Naive B cell (primary cell): ENCODE measurements around the gene MAPK12. TPM values are rescaled to one million over a fixed set of nuclear protein-coding genes. Genes with fewer than 3 reads are reported as not detected.

ENCODE experiments used
- ATAC-seq, 2 donors: fragments of 150-1000 bp; cut with Tn5 transposase; 2 replicates each; pipeline ENCODE4 v1.10.0; 2021; ENCODE audit warnings: low read depth in 2 of 2, mild to moderate bottlenecking in 2 of 2, moderate library complexity in 2 of 2
- DNase-seq: peaks from one replicate; pipeline ENCODE4 v3.0.0; 2022
- H3K27ac Mint-ChIP-seq, 6 donors: one replicate each; pipeline ENCODE4 v1.8.0; 2020 to 2022; ENCODE audit warnings: mild to moderate bottlenecking in 6 of 6, mixed read lengths in 6 of 6, moderate library complexity in 5 of 6, inconsistent platforms in 2 of 6
- H3K27me3 Mint-ChIP-seq, 3 donors: one replicate each; pipeline ENCODE4 v1.8.0; 2021 to 2022; ENCODE audit warnings: mixed read lengths in 3 of 3, mild to moderate bottlenecking in 1 of 3
- H3K36me3 Mint-ChIP-seq, 2 donors: one replicate each; pipeline ENCODE4 v1.8.0; 2020 to 2022; ENCODE audit warnings: mixed read lengths in 2 of 2, inconsistent platforms in 1 of 2, mild to moderate bottlenecking in 1 of 2
- H3K4me1 Mint-ChIP-seq, 3 donors: one replicate each; pipeline ENCODE4 v1.8.0; 2020 to 2022; ENCODE audit warnings: mixed read lengths in 3 of 3, inconsistent platforms in 1 of 3, mild to moderate bottlenecking in 1 of 3, moderate library complexity in 1 of 3
- H3K4me3 Mint-ChIP-seq, 8 donors: one replicate each; pipeline ENCODE4 v1.8.0; 2020 to 2022; ENCODE audit warnings: mild to moderate bottlenecking in 8 of 8, mixed read lengths in 8 of 8, moderate library complexity in 8 of 8, inconsistent platforms in 2 of 8
- H3K9me3 Mint-ChIP-seq, 7 donors: one replicate each; pipeline ENCODE4 v1.8.0; 2020 to 2022; ENCODE audit warnings: mixed read lengths in 7 of 7, mild to moderate bottlenecking in 5 of 7, inconsistent platforms in 2 of 7, moderate library complexity in 1 of 7
- polyA plus RNA-seq, 6 donors: library from polyadenylated mRNA; unstranded; fragments of 300-500 nt; fragmentation: Illumina TruSeq; gene quantifications; one replicate each; pipeline ENCODE4 v1.2.3, GENCODE V29; 2021; ENCODE audit warnings: low read depth in 6 of 6

Gene MAPK12
- polyA plus RNA-seq, 6 donors from 2014 or later: 0.04 to 0.19 (median 0.09) TPM; not detected in 1

DNA sequence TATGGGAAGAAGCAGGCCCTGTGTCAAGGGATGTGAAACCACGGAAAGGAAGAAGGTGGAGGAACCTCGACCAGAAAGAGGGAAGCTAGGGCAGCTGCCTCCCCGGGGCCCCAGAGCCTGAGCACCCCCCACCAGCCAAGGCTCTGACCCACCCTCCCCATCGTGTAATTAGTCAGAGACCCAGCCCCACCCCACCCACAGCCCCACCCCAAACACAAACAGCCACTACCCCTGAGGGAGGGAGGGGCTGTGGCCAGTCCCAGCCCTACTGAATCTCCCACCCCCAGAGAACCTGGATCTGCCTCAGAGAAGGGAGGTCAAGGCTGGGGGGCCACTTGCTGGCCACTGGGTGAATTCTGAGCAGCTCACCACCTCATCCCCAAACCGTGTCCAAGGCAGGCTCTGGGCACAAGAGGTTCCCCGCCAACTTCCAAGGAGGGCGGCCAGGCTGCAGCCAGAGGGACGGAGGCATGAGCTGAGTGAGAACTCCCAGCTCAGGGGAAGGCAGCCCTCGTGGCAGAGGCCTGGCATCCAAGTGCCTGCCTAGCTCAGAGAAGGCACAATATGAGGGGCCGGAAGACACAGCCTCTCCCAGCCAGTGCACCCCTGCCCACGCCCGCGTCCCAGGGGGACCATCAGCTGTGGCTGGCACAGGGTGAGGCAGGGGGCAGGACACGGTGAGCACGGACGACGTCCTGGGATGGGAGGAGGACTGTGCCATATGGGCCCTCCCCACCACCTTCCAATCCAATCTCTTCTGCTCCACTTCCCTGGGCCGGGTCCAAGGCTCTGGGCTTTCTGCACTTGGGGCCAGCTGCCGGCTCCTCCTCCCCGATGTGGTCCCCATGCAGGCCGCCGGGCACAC lies 43.3 kb upstream of the MAPK12 start:
- peak; percentile 15 to 29 for ATAC-seq
- no peaks in the 10 kb centered on the region for H3K9me3 Mint-ChIP-seq
- peaks cover 59 to 62% (median 60%) of the 10 kb centered on the region in 3 donors for H3K4me1 Mint-ChIP-seq
- no peaks in the 10 kb centered on the region for H3K36me3 Mint-ChIP-seq
- H3K27ac Mint-ChIP-seq: peak overlapping the region in 4 of 6 donors; percentile 77 to 91 (median 87)
- DNase-seq: peak; percentile 42
- peak overlapping the region in 7 of 8 donors; percentile 42 to 84 (median 74) for H3K4me3 Mint-ChIP-seq
- peaks cover 6 to 35% (median 14%) of the 10 kb centered on the region in 3 donors for H3K27me3 Mint-ChIP-seq

DNA sequence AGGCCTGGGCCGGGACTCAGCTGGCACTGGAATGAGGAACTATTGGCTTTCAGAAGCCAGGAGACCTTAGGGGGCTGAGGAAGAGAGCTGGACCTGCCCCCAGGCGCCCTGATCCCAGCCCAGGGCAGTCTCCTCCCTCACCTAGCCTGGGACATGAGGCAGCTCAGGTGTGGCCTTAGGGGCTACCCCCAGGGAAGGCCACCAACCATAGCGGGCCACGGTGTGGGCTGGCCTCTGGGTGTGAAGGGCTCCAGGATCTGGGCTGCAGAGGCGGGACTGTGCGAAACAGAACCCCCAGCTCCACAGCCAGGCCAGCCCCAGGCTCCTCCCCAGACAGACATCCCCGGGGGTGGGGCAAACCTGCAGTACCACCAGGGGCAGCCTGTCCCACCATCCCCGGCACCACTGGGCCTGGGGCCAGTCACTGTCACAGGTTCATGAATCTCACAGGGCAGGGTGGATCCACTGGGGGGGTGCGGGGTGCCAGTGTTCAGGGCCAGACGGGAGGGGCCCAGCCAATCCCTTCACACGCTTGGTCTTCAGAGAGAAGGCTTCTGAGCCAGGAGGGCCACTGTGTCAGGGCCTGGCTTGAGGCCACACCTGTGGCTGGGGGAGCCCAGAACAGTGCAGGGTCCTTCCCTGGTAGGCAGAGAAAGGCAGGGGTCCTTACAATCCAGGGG lies 42.5 kb upstream of the MAPK12 start:
- peaks cover 56 to 59% (median 58%) of the 10 kb centered on the region in 3 donors for H3K4me1 Mint-ChIP-seq
- DNase-seq: no peak
- H3K27ac Mint-ChIP-seq: peak overlapping the region in 5 of 6 donors; percentile 72 to 91 (median 86)

DNA sequence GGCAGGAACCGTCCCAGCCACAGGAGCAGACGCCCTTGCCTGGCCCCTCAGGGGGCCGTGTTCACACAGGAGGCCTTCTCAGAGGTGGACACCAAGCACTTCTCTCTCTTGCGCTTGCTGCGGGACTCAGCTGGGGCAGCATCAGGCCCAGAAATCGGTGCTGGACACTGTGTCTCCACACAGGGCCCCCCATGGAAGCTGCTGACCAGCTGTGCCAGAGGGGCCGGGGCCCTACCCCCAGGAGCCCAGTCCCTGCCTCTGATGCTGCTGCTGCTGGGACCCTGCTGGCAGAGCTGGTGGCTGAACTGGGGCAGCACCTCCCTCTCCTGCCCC lies 42.0 kb upstream of the MAPK12 start:
- Mint-ChIP-seq H3K36me3 (no peaks in the 10 kb centered on the region), H3K27me3 (peaks cover 6 to 33% (median 9%) of the 10 kb centered on the region in 3 donors), H3K4me3 (peak overlapping the region in 2 of 8 donors; percentile 57 to 78), H3K4me1 (peaks cover 54 to 57% (median 56%) of the 10 kb centered on the region in 3 donors), H3K27ac (peak overlapping the region in 2 of 6 donors; percentile 88 to 94), H3K9me3 (no peaks in the 10 kb centered on the region)
- no peak for ATAC-seq
- no peak for DNase-seq

More for the DNA sequence above, 42.5 kb upstream of the MAPK12 start:
- Mint-ChIP-seq H3K36me3 (no peaks in the 10 kb centered on the region), H3K9me3 (no peaks in the 10 kb centered on the region), H3K4me3 (peak overlapping the region in 6 of 8 donors; percentile 49 to 84 (median 76)), H3K27me3 (peaks cover 6 to 34% (median 14%) of the 10 kb centered on the region in 3 donors)
- peak; percentile 11 to 25 for ATAC-seq

DNA sequence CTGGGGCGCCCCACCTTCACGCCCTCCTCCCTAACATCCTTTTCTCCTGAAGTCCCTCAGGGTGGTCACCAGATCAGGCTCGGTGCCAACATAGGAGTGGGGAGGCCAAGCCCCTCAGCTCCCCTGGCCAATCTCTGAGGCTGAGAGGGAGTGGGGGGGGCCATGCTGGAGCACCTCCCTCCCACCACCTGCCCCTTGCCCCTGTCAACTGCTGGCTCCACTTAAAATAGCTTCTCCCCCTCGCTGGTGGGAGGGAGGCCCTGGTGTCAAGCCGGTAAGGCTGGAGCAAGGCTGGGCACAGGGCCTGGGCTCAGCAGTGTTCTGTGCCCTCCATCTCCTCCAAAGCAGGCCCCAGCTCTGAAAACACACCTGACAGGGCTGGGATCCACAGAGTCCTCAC lies 41.1 kb upstream of the MAPK12 start:
- peaks cover 54 to 55% (median 54%) of the 10 kb centered on the region in 3 donors for H3K4me1 Mint-ChIP-seq
- no peaks in the 10 kb centered on the region for H3K9me3 Mint-ChIP-seq
- H3K4me3 Mint-ChIP-seq: peak overlapping the region in 4 of 8 donors; percentile 47 to 81 (median 64)
- peaks cover 6 to 42% (median 7%) of the 10 kb centered on the region in 3 donors for H3K27me3 Mint-ChIP-seq
- no peak for ATAC-seq
- no peaks in the 10 kb centered on the region for H3K36me3 Mint-ChIP-seq
- DNase-seq: no peak
- peak overlapping the region in 5 of 6 donors; percentile 57 to 88 (median 72) for H3K27ac Mint-ChIP-seq

DNA sequence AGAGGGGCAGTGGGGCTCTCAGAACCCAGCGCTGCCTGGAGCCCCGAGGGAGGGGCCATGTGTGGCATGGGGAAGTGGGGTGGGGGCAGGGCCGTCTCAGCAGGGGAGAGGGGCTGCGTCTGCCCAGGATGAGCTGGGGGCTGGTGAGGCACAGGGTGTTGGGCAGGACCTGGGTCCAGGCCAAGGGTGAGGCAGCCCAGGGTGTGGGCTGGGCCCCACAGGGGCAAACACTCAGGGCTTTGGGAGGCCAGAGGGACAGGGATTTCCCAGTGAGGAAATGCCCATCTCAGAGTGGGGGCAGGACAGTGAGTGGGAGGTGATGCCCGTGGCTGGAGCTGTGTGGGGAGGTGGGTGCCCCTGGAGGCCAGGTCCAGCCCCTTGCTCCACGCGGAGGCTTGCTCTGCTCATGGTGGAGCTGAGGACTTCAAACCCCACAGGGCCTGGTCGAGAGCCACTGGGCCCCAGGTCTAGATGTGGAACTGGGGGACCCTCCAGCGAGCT lies 40.6 kb upstream of the MAPK12 start:
- DNase-seq (no peak), ATAC-seq (no peak)
- Mint-ChIP-seq H3K4me1 (peaks cover 54 to 55% (median 54%) of the 10 kb centered on the region in 3 donors), H3K9me3 (no peaks in the 10 kb centered on the region), H3K36me3 (no peaks in the 10 kb centered on the region), H3K27me3 (peaks cover 6 to 47% (median 7%) of the 10 kb centered on the region in 3 donors), H3K4me3 (peak overlapping the region; percentile 35 to 83 (median 60)), H3K27ac (peak overlapping the region in 4 of 6 donors; percentile 27 to 88 (median 57))

DNA sequence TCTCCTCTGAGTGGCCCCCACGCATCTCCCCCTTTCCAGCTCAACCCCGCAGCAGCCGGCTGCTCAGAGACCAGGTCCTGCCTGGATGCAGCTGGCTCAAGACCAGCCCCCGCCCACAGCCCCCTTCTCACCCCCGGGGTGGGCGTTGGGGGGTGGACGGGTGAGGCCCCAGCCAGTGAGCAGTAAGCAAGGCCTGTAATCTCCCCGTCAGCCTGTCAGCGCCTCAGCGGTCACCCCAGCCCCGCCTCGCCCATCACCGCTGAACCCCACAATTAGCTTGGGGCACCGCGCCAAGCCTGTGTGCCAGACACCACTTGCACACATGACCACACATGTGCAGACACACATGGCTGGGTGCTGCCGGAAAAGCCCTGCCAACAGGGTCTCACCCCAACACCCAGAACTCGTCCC lies 40.1 kb upstream of the MAPK12 start:
- DNase-seq (peak; percentile 57), ATAC-seq (peak; percentile 63 to 68)
- peak overlapping the region in 3 of 6 donors; percentile 34 to 88 (median 42) for H3K27ac Mint-ChIP-seq
- peak overlapping the region; percentile 35 to 83 (median 60) for H3K4me3 Mint-ChIP-seq
- no peaks in the 10 kb centered on the region for H3K9me3 Mint-ChIP-seq
- H3K4me1 Mint-ChIP-seq: peaks cover 54 to 55% (median 54%) of the 10 kb centered on the region in 3 donors
- H3K36me3 Mint-ChIP-seq: no peaks in the 10 kb centered on the region
- H3K27me3 Mint-ChIP-seq: peaks cover 6 to 47% (median 7%) of the 10 kb centered on the region in 3 donors

DNA sequence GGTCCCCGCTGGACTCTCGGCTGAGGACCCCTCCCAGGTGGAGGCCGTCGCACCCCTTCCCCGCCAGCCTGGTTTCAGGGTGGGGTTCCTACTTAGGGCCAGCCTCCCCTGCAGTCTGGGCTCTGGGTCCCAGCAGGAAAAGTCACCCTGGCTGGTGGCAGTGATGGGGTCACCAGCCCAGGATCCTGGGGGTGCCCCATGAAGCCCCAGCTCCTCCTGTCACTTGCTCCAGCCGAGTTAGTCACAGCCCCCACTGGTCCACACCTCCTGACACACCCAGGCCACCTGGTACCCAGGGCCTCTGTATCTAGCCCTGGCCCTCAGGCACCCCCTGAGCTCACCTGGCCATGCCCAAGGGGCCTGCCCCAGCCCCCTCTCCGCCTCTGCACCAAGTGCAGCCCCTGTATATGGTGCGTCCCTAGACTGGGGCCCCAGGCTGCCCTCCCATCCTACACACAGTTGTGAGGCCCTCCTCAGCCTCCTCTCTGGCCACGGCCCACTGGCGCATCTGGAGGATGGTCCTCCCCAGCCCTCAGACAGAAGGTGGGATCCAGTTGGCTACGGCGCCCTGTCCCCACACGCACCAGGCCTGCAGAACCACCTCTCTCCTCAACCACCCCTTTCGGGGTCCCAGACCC lies 39.3 kb upstream of the MAPK12 start:
- Mint-ChIP-seq H3K9me3 (no peaks in the 10 kb centered on the region), H3K27ac (peak overlapping the region in 3 of 6 donors; percentile 30 to 88 (median 32)), H3K36me3 (no peaks in the 10 kb centered on the region), H3K27me3 (peaks cover under 1 to 40% (median 6%) of the 10 kb centered on the region in 3 donors), H3K4me3 (peak overlapping the region in 5 of 8 donors; percentile 16 to 78 (median 30)), H3K4me1 (peaks cover 47 to 52% (median 48%) of the 10 kb centered on the region in 3 donors)
- no peak for DNase-seq
- no peak for ATAC-seq

DNA sequence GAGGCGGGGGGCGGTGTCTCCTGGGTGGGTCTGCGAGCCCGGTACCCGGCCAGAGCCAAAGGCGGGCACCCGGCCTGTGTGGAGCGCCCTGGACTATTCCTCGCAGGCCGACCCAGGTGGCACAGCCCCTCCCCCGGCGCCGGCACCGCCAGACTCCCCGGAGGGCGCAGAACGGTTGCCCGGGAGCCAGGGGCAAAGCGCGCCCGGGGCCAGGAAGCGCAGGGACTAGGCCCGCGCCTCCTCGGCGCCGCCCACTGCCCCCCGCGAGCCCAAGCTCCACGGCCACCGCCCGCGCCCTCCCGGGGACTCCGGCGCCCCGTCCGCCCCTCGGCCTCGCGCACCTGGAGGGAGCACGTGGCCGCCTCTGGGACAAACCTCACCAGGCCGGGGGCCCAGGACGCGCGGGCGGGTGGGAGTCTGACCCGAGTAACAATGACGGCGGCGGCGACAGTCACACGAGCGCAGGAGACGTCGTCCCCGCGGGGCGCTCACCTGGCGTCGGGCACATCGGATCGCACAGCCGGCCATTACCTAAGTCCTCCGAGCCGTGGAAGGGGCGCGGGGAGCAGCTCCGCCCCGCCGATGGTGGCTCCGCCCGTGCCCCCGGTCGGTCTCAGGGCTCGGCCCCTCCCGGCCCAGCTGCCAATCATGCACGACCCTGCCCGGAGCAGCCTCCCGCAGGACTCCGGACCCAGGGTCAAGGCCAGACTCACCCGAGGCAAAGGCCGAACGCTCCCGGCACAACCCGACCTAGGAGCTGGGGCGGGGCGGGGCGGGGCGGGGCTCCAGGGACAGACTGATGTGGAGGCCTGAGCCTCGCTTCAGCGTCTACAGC lies 38.5 kb upstream of the MAPK12 start:
- no peaks in the 10 kb centered on the region for H3K9me3 Mint-ChIP-seq
- peak overlapping the region in 1 of 6 donors; percentile 88 for H3K27ac Mint-ChIP-seq
- no peak for ATAC-seq
- H3K36me3 Mint-ChIP-seq: no peaks in the 10 kb centered on the region
- DNase-seq: no peak
- no peak overlapping the region for H3K4me3 Mint-ChIP-seq
- H3K27me3 Mint-ChIP-seq: peaks cover 0 to 35% (median 11%) of the 10 kb centered on the region in 3 donors
- peaks cover 45 to 57% (median 47%) of the 10 kb centered on the region in 3 donors for H3K4me1 Mint-ChIP-seq

DNA sequence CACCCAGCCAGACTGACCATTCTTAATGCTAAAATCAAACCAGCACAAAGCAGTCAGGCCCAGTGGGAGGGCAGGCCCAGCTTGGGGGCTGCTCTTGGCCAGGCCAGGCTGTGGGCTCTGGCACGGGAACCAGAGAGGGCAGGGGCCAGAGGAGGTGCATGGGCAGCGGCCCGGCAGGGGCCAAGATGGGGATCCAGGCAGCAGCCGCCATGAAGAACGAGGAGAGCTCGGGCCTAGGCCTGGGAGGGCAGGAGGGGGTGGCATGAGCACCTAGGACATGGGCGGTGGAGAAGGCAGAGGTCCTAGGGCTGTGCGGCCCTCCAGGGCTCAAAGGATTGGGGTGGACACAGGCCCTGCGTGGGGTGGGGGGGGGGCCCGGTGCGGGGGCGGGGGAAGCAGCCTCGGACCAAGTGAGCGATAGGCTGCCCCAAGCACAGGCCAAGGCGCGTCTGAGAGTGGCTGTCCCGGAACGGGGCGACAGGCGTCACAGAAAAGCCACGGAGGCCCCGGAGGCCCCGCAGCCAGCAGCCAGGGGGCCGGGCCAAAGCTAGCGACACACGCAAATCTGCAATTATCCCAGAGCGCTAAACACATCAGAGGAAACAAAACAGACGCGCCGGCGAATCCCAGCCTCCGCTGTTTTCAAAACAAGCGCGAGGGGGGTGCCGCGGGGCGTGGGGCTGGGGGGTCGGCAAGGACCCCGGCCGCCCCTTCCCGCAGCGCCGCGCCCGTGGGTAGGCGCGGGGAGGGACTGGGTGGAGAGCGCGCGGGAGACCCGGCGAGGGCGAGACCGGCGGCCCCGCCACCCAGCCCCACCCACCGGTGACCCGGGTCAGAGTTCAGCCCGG lies 37.7 kb upstream of the MAPK12 start:
- H3K4me1 Mint-ChIP-seq: peaks cover 38 to 54% (median 40%) of the 10 kb centered on the region in 3 donors
- DNase-seq (no peak), ATAC-seq (peak; percentile 39 to 42)
- H3K4me3 Mint-ChIP-seq: peak overlapping the region in 5 of 8 donors; percentile 6 to 66 (median 53)
- peak overlapping the region in 1 of 6 donors; percentile 67 for H3K27ac Mint-ChIP-seq
- peaks cover 0 to 27% (median 6%) of the 10 kb centered on the region in 3 donors for H3K27me3 Mint-ChIP-seq
- H3K9me3 Mint-ChIP-seq: no peaks in the 10 kb centered on the region
- no peaks in the 10 kb centered on the region for H3K36me3 Mint-ChIP-seq

DNA sequence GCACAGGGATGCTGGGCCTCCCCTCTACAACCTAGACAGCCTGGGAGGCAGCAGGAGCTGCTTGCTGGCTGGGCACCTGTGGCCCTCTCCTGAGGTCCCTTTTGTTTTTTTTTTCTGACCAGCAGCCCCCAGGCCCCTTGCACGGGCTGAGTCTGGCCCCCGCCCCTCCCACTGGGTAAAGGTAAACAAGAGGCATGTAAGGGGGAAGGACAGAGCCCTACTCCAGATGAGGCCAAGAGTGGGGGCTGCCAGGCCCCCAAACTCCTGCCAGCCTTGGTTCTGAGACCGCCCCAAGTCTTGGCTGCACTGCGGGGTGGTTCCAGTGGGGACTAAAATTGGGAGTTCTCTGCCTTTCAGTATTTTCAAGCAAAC lies 36.8 kb upstream of the MAPK12 start:
- H3K36me3 Mint-ChIP-seq: no peaks in the 10 kb centered on the region
- no peaks in the 10 kb centered on the region for H3K9me3 Mint-ChIP-seq
- peak overlapping the region in 1 of 8 donors; percentile 25 for H3K4me3 Mint-ChIP-seq
- DNase-seq (no peak), ATAC-seq (no peak)
- H3K27ac Mint-ChIP-seq: peak overlapping the region in 1 of 6 donors; percentile 67
- H3K27me3 Mint-ChIP-seq: peaks cover 0 to 24% (median 5%) of the 10 kb centered on the region in 3 donors
- H3K4me1 Mint-ChIP-seq: peaks cover 29 to 50% (median 34%) of the 10 kb centered on the region in 3 donors

DNA sequence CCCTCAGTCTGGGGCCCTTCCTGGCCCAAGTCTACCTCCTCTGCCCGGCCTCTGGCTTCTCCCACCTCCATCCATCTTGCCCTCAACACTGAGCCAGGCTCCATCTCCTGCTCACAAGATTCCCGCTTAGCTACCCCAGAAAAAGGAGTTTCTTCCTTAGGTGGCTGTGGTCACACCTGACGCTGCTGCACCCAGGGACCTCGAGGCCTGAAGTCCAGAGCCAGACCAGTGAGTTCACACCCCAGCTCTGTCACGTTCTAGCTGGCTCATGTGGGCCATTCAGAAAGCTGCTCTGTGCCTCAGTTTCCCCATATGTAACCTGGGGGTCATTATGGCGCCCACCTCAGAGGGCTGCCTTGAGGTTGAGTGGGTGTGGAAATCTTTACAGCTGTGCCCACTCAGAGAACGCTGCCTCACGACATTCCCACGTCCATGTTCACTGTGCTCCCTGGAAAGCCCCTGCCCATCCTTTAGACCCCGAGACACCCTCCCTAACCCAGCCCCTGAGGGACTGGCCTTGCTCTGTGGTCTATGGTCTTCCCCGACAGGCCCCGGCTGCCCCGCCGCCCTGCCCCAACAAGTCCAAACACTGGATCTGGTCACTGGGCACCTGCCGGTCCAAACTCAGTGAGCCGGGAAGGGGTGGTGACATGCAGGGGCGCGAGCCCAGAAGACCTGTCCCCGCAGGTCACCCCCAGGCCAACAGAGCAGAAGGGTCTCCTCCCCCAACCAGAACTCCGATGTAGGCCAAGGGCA lies 36.2 kb upstream of the MAPK12 start:
- peaks cover 3 to 28% (median 7%) of the 10 kb centered on the region in 3 donors for H3K27me3 Mint-ChIP-seq
- peak overlapping the region in 1 of 6 donors; percentile 80 for H3K27ac Mint-ChIP-seq
- no peaks in the 10 kb centered on the region for H3K36me3 Mint-ChIP-seq
- no peak for DNase-seq
- no peak overlapping the region for H3K4me3 Mint-ChIP-seq
- no peaks in the 10 kb centered on the region for H3K9me3 Mint-ChIP-seq
- peaks cover 28 to 48% (median 32%) of the 10 kb centered on the region in 3 donors for H3K4me1 Mint-ChIP-seq
- no peak for ATAC-seq
